ENCODE results near the gene AMBRA1. TPM values are rescaled to one million over a fixed set of nuclear protein-coding genes. Genes with fewer than 3 reads are reported as not detected.

The AMBRA1 gene
- total and polyA plus RNA-seq, 4 experiments from 2014 or later = 5.9 to 43.9 (median 30.4) TPM

DNA sequence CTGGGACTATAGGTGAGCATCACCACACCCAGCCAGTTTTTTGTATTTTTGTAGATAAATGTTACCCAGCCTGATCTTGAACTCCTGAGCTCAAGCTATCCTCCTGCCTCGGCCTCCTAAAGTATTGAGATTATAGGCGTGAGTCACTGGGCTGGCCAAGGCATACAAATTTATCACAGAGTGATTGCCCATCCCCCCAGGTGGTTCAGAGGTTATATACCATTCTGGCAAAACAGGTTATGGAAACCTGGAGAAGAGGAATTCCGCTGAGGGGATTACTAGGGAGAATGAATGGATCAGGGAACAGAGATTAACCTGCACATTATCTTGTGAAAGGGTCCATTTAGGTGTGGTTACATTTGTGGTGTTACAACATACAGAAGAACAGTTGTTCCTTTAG, 31.6 kb upstream of the AMBRA1 start:
- ChIA-PET POLR2A (ENCODE audit: partially characterized antibody) (interaction anchor here (1.0 kb wide), 1 partner anchor 8 kb away, joined by 4 read pairs; the partner anchor contains the start of genes ATG13 and HARBI1), CTCF (ENCODE audit: partially characterized antibody) (interaction anchor here (1.1 kb wide), 1 partner anchor 46 kb away, joined by 3 read pairs; no protein-coding TSS in a partner anchor)
- no peaks in the 10 kb centered on the region for H3K27me3 ChIP-seq (ENCODE audit: insufficient read depth, low read length)
- no peak overlapping the region for H3K27ac ChIP-seq (ENCODE audit: low read depth, low read length)
- H3K4me3 Mint-ChIP-seq = no peak overlapping the region
- H3K27ac Mint-ChIP-seq = peak overlapping the region in 1 of 7 donors; percentile 79
- peaks cover 23% of the 10 kb centered on the region for H3K36me3 ChIP-seq (ENCODE audit: insufficient read depth, low read length)
- H3K9me3 ChIP-seq (ENCODE audit: control insufficient read depth in 1 of 2, low read length in 2 of 2) = no peaks in the 10 kb centered on the region
- H3K9me3 Mint-ChIP-seq = no peaks in the 10 kb centered on the region
- peaks cover 34 to 48% of the 10 kb centered on the region in 2 donors for H3K36me3 Mint-ChIP-seq
- H3K4me3 ChIP-seq (ENCODE audit: low read length in 2 of 2) = no peak overlapping the region
- H3K27me3 Mint-ChIP-seq = no peaks in the 10 kb centered on the region
- H3K4me1 Mint-ChIP-seq = peaks cover 26 to 51% (median 31%) of the 10 kb centered on the region in 4 donors
- H3K4me1 ChIP-seq (ENCODE audit: insufficient read depth, low read length) = peaks cover 22% of the 10 kb centered on the region
- intact Hi-C loops (cut with micrococcal nuclease) = no loop called here
- DNase-seq = no peak

DNA sequence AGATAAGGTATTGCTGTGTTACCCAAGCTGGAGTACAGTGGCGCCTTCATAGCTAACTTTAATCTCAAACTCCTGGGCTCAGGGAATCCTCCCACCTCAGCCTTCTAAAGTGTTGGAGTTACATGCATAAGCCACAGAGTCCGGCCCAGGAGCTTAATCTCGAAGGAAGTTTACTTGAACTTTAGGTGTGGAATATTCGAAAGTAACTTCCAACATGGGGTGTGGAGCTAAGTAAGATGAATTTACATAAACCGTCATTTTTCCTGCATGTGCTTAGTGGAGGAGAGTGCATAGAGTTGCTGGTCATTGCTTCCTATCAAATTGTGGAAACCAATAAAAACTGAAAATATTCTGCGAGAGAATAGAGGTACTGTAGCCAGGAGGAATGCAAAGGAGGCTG, 25.0 kb upstream of the AMBRA1 start:
- H3K27me3 Mint-ChIP-seq = no peaks in the 10 kb centered on the region
- ChIA-PET POLR2A (ENCODE audit: partially characterized antibody) (interaction anchor here (0.9 to 4.0 kb wide), 6 partner anchors 21 to 270 kb away, joined by 3 to 27 read pairs (median 11); partner anchors contain the start of genes AMBRA1, ARHGAP1 and ZNF408), CTCF (ENCODE audit: partially characterized antibody) (interaction anchor here (0.6 to 3.2 kb wide), 17 partner anchors 8 to 375 kb away, joined by 3 to 29 read pairs (median 4); partner anchors contain the start of genes AMBRA1, ARHGAP1 and ZNF408)
- H3K4me3 Mint-ChIP-seq = peak overlapping the region; percentile 19 to 99 (median 56)
- H3K4me1 Mint-ChIP-seq = peaks cover 29 to 65% (median 45%) of the 10 kb centered on the region in 4 donors
- no peak overlapping the region for H3K27ac ChIP-seq (ENCODE audit: low read depth, low read length)
- DNase-seq = no peak
- peak overlapping the region in 4 of 7 donors; percentile 37 to 76 (median 43) for H3K27ac Mint-ChIP-seq
- peaks cover 6% of the 10 kb centered on the region for H3K36me3 ChIP-seq (ENCODE audit: insufficient read depth, low read length)
- no peaks in the 10 kb centered on the region for H3K9me3 Mint-ChIP-seq
- H3K4me1 ChIP-seq (ENCODE audit: insufficient read depth, low read length) = peaks cover 49% of the 10 kb centered on the region
- intact Hi-C loops (cut with micrococcal nuclease) = loop anchor here (5.0 kb wide), 2 partner anchors 82 to 232 kb away; no protein-coding TSS in a partner anchor
- peaks cover 12 to 39% of the 10 kb centered on the region in 2 donors for H3K36me3 Mint-ChIP-seq
- no peak overlapping the region for H3K4me3 ChIP-seq (ENCODE audit: low read length in 2 of 2)
- no peaks in the 10 kb centered on the region for H3K9me3 ChIP-seq (ENCODE audit: control insufficient read depth in 1 of 2, low read length in 2 of 2)
- no peaks in the 10 kb centered on the region for H3K27me3 ChIP-seq (ENCODE audit: insufficient read depth, low read length)

DNA sequence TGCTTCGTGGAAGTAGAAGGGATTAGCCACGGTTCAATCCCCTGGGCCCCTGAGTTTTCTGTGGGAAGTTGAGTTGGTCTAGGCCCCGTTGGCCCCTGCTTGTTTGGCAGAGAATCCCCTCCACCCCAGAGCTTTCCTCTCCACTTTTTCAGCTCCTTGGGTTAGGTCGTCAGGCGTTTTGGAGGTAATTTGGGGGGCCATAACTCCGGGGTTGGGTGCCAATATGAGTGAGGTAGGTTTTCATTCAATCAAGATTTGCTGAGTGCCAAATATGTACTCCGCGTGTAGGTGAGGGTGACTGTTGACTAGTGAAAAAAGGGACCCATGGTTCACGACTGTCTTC, 24.1 kb upstream of the AMBRA1 start:
- DNase-seq = no peak
- H3K4me1 Mint-ChIP-seq = peaks cover 29 to 65% (median 45%) of the 10 kb centered on the region in 4 donors
- no peaks in the 10 kb centered on the region for H3K9me3 Mint-ChIP-seq
- peak overlapping the region; percentile 93 to 100 (median 99) for H3K4me3 Mint-ChIP-seq
- H3K27me3 Mint-ChIP-seq = no peaks in the 10 kb centered on the region
- POLR2A ChIA-PET (ENCODE audit: partially characterized antibody) = interaction anchor here (0.7 to 4.0 kb wide), 12 partner anchors 7 to 497 kb away, joined by 3 to 27 read pairs (median 5); partner anchors contain the start of genes AMBRA1, ARHGAP1, PHF21A and ZNF408
- peaks cover 49% of the 10 kb centered on the region for H3K4me1 ChIP-seq (ENCODE audit: insufficient read depth, low read length)
- peak overlapping the region; percentile 98 to 100 (median 99) for H3K27ac Mint-ChIP-seq
- H3K27me3 ChIP-seq (ENCODE audit: insufficient read depth, low read length) = no peaks in the 10 kb centered on the region
- intact Hi-C loops (cut with micrococcal nuclease) = loop anchor here (1.0 to 5.0 kb wide), 7 partner anchors 24 to 271 kb away; partner anchors contain the start of genes AMBRA1, ARHGAP1 and DGKZ
- no peaks in the 10 kb centered on the region for H3K9me3 ChIP-seq (ENCODE audit: control insufficient read depth in 1 of 2, low read length in 2 of 2)
- CTCF ChIA-PET (ENCODE audit: partially characterized antibody) = interaction anchor here (0.6 to 3.2 kb wide), 23 partner anchors 9 to 378 kb away, joined by 3 to 29 read pairs (median 4); partner anchors contain the start of genes AMBRA1, ARHGAP1 and ZNF408
- H3K27ac ChIP-seq (ENCODE audit: low read depth, low read length) = peak overlapping the region; percentile 99
- H3K36me3 Mint-ChIP-seq = peaks cover 12 to 39% of the 10 kb centered on the region in 2 donors
- peak overlapping the region; percentile 94 to 99 for H3K4me3 ChIP-seq (ENCODE audit: low read length in 2 of 2)
- peaks cover 6% of the 10 kb centered on the region for H3K36me3 ChIP-seq (ENCODE audit: insufficient read depth, low read length)

DNA sequence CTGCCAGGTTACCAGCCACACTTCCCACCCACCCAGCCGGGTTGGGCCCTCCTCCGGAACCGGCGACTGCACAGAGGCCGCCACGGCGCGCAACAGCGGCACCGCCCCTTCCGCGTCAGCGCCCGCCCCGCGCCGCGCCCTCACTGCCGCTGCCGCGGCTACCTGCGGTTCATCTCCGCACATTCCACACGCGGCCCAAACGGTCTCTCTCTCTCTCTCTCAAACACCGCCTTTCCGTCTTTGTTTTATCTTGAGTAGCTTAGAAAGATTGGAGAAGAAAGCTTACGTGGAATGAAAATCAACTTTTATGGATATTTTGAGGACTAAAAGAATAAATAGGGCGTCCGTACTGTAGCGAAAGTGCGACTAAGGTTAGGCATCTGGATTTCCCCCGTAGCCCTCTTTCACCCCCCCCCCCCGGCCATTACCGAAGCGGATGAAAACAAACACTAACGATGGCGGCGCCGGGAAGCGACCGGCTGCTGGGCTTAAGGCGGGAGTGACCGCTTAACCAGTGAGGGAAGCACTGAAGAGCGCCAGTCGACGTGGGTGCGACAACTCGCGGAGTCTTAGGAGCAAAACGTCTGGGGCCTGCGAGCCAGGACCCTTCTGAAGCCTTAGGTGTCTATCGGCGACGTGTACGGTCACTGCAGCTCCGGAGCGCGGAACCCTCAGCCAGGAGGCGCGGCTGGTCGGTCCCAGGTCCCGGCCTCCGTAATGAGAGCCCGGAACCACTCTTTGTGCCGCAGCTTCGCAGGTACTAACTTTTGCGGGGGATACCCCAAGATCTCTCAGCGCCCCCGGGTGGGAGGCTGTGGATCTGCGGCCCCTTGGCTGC, 23.5 kb upstream of the AMBRA1 start, which contains the start of the genes ATG13 and HARBI1:
ATG13 (plus strand) TSS at position 420 of the 838 bp plus-strand sequence. CDS start 26,739 bp downstream, outside the sequence.
HARBI1 (minus strand) TSS at position 94 of the 838 bp plus-strand sequence. CDS start 990 bp downstream, outside the sequence.
- H3K27ac ChIP-seq (ENCODE audit: low read depth, low read length) = peak within 1 kb of the TSS; percentile 99
- peaks cover 6% of the 10 kb centered on the region for H3K36me3 ChIP-seq (ENCODE audit: insufficient read depth, low read length)
- peaks cover 7 to 34% of the 10 kb centered on the region in 2 donors for H3K36me3 Mint-ChIP-seq
- DNase-seq = peak; percentile 92 to 95 (median 93)
- H3K4me1 Mint-ChIP-seq = peaks cover 25 to 60% (median 41%) of the 10 kb centered on the region in 4 donors
- peaks cover 51% of the 10 kb centered on the region for H3K4me1 ChIP-seq (ENCODE audit: insufficient read depth, low read length)
- CTCF ChIA-PET (ENCODE audit: partially characterized antibody) = interaction anchor here (0.6 to 3.2 kb wide), 21 partner anchors 11 to 1511 kb away, joined by 3 to 29 read pairs (median 4); partner anchors contain the start of genes AMBRA1, ARHGAP1 and ZNF408
- peak within 1 kb of the TSS; percentile 93 to 100 (median 99) for H3K4me3 Mint-ChIP-seq
- H3K4me3 ChIP-seq (ENCODE audit: low read length in 2 of 2) = peak within 1 kb of the TSS; percentile 94 to 99
- no peaks in the 10 kb centered on the region for H3K9me3 ChIP-seq (ENCODE audit: control insufficient read depth in 1 of 2, low read length in 2 of 2)
- peak within 1 kb of the TSS; percentile 98 to 100 (median 99) for H3K27ac Mint-ChIP-seq
- POLR2A ChIA-PET (ENCODE audit: partially characterized antibody) = interaction anchor here (0.6 to 4.0 kb wide), 15 partner anchors 8 to 497 kb away, joined by 3 to 27 read pairs (median 4); partner anchors contain the start of genes AMBRA1, ARHGAP1, PHF21A and ZNF408
- no peaks in the 10 kb centered on the region for H3K9me3 Mint-ChIP-seq
- no peaks in the 10 kb centered on the region for H3K27me3 Mint-ChIP-seq
- intact Hi-C loops (cut with micrococcal nuclease) = loop anchor here (1.0 to 5.0 kb wide), 7 partner anchors 23 to 270 kb away; partner anchors contain the start of genes AMBRA1, ARHGAP1 and DGKZ
- H3K27me3 ChIP-seq (ENCODE audit: insufficient read depth, low read length) = no peaks in the 10 kb centered on the region

DNA sequence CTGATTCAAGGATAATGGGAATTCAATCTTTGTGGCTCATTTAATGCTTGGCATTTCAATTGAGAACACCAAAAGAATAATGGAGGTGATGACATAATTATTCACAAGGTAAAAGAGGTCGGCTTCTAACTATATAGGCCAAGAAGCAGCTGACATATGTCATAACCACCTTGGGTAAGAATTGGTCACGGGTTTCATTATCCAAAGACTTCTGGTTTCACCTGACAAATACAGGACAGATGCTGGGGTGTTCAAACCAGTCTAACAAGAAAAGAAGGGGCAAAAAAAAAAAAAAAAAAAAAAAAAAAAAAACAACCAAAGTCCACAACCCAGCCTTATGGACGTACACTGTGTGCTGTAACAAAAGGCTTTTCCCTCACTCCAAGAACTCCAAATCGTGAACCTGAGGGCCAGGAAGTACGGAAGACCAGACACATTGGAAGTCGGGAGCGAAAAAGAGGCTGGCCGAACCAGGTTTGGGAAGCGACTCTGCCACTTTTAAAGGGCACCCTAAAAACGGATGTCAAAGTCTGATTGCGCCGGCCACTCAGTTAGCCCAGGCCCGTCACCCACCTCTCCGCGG, 22.8 kb upstream of the AMBRA1 start:
- Mint-ChIP-seq H3K9me3 (no peaks in the 10 kb centered on the region), H3K27ac (peak overlapping the region; percentile 98 to 100 (median 99)), H3K36me3 (peaks cover 4 to 31% of the 10 kb centered on the region in 2 donors), H3K4me3 (peak overlapping the region; percentile 93 to 100 (median 99)), H3K4me1 (peaks cover 22 to 55% (median 41%) of the 10 kb centered on the region in 4 donors), H3K27me3 (no peaks in the 10 kb centered on the region)
- Histone ChIP-seq H3K4me3 (ENCODE audit: low read length in 2 of 2) (peak overlapping the region; percentile 94 to 99), H3K4me1 (ENCODE audit: insufficient read depth, low read length) (peaks cover 56% of the 10 kb centered on the region), H3K9me3 (ENCODE audit: control insufficient read depth in 1 of 2, low read length in 2 of 2) (no peaks in the 10 kb centered on the region), H3K27me3 (ENCODE audit: insufficient read depth, low read length) (no peaks in the 10 kb centered on the region), H3K27ac (ENCODE audit: low read depth, low read length) (peak overlapping the region; percentile 99), H3K36me3 (ENCODE audit: insufficient read depth, low read length) (peaks cover 5% of the 10 kb centered on the region)
- peak in 4 of 5 donors; percentile 8 to 48 (median 32) for DNase-seq
- CTCF ChIA-PET (ENCODE audit: partially characterized antibody) = interaction anchor here (0.6 to 3.2 kb wide), 10 partner anchors 10 to 1512 kb away, joined by 3 to 17 read pairs (median 5); partner anchors contain the start of genes AMBRA1, ARHGAP1 and ZNF408
- POLR2A ChIA-PET (ENCODE audit: partially characterized antibody) = interaction anchor here (0.6 to 4.0 kb wide), 11 partner anchors 9 to 373 kb away, joined by 3 to 27 read pairs (median 5); partner anchors contain the start of genes AMBRA1, ARHGAP1 and ZNF408
- intact Hi-C loops (cut with micrococcal nuclease) = loop anchor here (1.0 to 5.0 kb wide), 7 partner anchors 22 to 269 kb away; partner anchors contain the start of genes AMBRA1, ARHGAP1 and DGKZ

DNA sequence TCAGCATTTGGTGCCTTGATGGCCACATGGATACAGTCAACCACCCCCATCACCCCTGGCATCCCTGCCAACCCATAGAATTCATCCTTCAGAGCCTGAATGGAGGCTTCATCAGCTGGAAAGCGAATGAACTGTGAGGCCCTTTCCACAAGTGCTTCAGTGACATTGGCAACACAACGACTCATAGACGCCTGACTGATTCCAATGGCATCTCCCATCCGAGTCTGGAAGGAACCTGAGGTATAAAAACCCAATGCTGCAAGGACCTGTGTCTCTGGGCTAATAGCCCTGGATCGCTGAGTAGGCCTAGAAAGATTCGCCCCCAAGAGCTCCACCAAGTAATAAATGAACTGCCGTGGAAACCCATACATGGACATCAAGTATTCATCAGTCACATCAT, 21.9 kb upstream of the AMBRA1 start:
- intact Hi-C loops (cut with micrococcal nuclease) = loop anchor here (2.0 to 5.0 kb wide), 3 partner anchors 55 to 228 kb away; no protein-coding TSS in a partner anchor
- CTCF ChIA-PET (ENCODE audit: partially characterized antibody) = interaction anchor here (2.6 kb wide), 1 partner anchor 9 kb away, joined by 15 read pairs; no protein-coding TSS in a partner anchor
- Mint-ChIP-seq H3K4me1 (peaks cover 17 to 49% (median 33%) of the 10 kb centered on the region in 4 donors), H3K9me3 (no peaks in the 10 kb centered on the region), H3K4me3 (peak overlapping the region in 5 of 8 donors; percentile 10 to 99 (median 32)), H3K36me3 (peaks cover 0 to 25% of the 10 kb centered on the region in 2 donors), H3K27me3 (no peaks in the 10 kb centered on the region), H3K27ac (peak overlapping the region in 2 of 7 donors; percentile 36 to 98)
- no peaks in the 10 kb centered on the region for H3K9me3 ChIP-seq (ENCODE audit: control insufficient read depth in 1 of 2, low read length in 2 of 2)
- H3K27me3 ChIP-seq (ENCODE audit: insufficient read depth, low read length) = no peaks in the 10 kb centered on the region
- no peak overlapping the region for H3K4me3 ChIP-seq (ENCODE audit: low read length in 2 of 2)
- DNase-seq = no peak
- H3K27ac ChIP-seq (ENCODE audit: low read depth, low read length) = no peak overlapping the region
- peaks cover 51% of the 10 kb centered on the region for H3K4me1 ChIP-seq (ENCODE audit: insufficient read depth, low read length)
- POLR2A ChIA-PET (ENCODE audit: partially characterized antibody) = interaction anchor here (2.1 to 4.0 kb wide), 2 partner anchors 22 to 85 kb away, joined by 8 to 27 read pairs; partner anchors contain the start of genes AMBRA1, ARHGAP1 and ZNF408
- H3K36me3 ChIP-seq (ENCODE audit: insufficient read depth, low read length) = no peaks in the 10 kb centered on the region
